ENCODE measurements around the gene RBM15. TPM values are rescaled to one million over a fixed set of nuclear protein-coding genes. Genes with fewer than 3 reads are reported as not detected.

RBM15 gene
- total and polyA plus RNA-seq, 2 experiments from 2014 or later, result 20.8 to 84.0 TPM

- Histone ChIP-seq H2AFZ (no peak overlapping the region), H3K27ac (ENCODE audit: low read depth) (no peak overlapping the region), H4K20me1 (replicated peaks; ENCODE audit: insufficient read depth) (peaks cover 36% of the 10 kb centered on the region), H3K79me2 (replicated peaks; ENCODE audit: insufficient read depth) (peaks cover 94% of the 10 kb centered on the region), H3K27me3 (ENCODE audit: insufficient read depth) (no peaks in the 10 kb centered on the region), H3K4me3 (no peak overlapping the region), H3K9me2 (ENCODE audit: insufficient read depth) (no peaks in the 10 kb centered on the region), H3K4me2 (no peak overlapping the region), H3K36me3 (ENCODE audit: insufficient read depth) (peaks cover 21% of the 10 kb centered on the region; the same call in 1 of the 2 replicates), H3K4me1 (ENCODE audit: insufficient read depth) (no peaks in the 10 kb centered on the region), H3F3A (replicated peaks; ENCODE audit: low read depth) (no peaks in the 10 kb centered on the region)
- peaks cover 5% of the 10 kb centered on the region for H3K27me3 Mint-ChIP-seq (ENCODE audit: insufficient read depth, low read depth, poor library complexity)
- H3K4me3 Mint-ChIP-seq, result no peak overlapping the region
- TF ChIP-seq EZH2phosphoT487 (IDR thresholded peaks at IDR 0.05; ENCODE audit: unreplicated experiment) (no peak), CREB1 (CRISPR knock-in tag; IDR thresholded peaks at IDR 0.05; ENCODE audit: low read depth) (no peak), ZNF462 (CRISPR knock-in tag; IDR thresholded peaks at IDR 0.05) (no peak), EZH2 (IDR thresholded peaks at IDR 0.05; ENCODE audit: low read depth, unreplicated experiment) (no peak), JUNB (IDR thresholded peaks at IDR 0.05; ENCODE audit: unreplicated experiment) (no peak), NANOG (IDR thresholded peaks at IDR 0.05; ENCODE audit: borderline replicate concordance) (no peak), ZNF331 (CRISPR knock-in tag; IDR thresholded peaks at IDR 0.05; ENCODE audit: low read depth) (no peak), ZNF114 (CRISPR knock-in tag; IDR thresholded peaks at IDR 0.05) (no peak), REST (IDR thresholded peaks at IDR 0.05; ENCODE audit: unreplicated experiment) (no peak), POLR2AphosphoS5 (IDR thresholded peaks at IDR 0.05; ENCODE audit: low read depth) (no peak), CTCF (conservative IDR thresholded peaks at IDR 0.05; ENCODE audit: low read depth in 2 of 2) (no peak), ETS1 (IDR thresholded peaks at IDR 0.05) (no peak), STAT1 (IDR thresholded peaks at IDR 0.05; ENCODE audit: unreplicated experiment) (no peak)
- ATAC-seq (no peak), DNase-seq (ENCODE audit: low spot score) (no peak)
- no peaks in the 10 kb centered on the region for H3K9me3 Mint-ChIP-seq
- H3K36me3 Mint-ChIP-seq (ENCODE audit: low read depth), result peaks cover 54% of the 10 kb centered on the region
- no peak overlapping the region for H3K27ac Mint-ChIP-seq
- no peaks in the 10 kb centered on the region for H3K4me1 Mint-ChIP-seq
These were observed 21.3 kb downstream of the RBM15 start for GRCh38 chr1:110360431-110360830.
